ENCODE measurements around the gene PKP3. TPM values are rescaled to one million over a fixed set of nuclear protein-coding genes. Genes with fewer than 3 reads are reported as not detected.

Gene PKP3
- total RNA-seq, 2 experiments from 2014 or later: not detected

GRCh38 chr11:370070-370941, 23.7 kb upstream of the PKP3 start:
- no peak for DNase-seq
- Mint-ChIP-seq H3K9me3 (peaks cover 4% of the 10 kb centered on the region), H3K36me3 (no peaks in the 10 kb centered on the region), H3K4me3 (peak overlapping the region; percentile 51), H3K27me3 (peaks cover 35% of the 10 kb centered on the region), H3K27ac (no peak overlapping the region), H3K4me1 (peaks cover 5% of the 10 kb centered on the region)

- Mint-ChIP-seq H3K36me3 (no peaks in the 10 kb centered on the region), H3K9me3 (peaks cover 4% of the 10 kb centered on the region), H3K4me1 (peaks cover 5% of the 10 kb centered on the region), H3K4me3 (no peak overlapping the region), H3K27me3 (peaks cover 32% of the 10 kb centered on the region), H3K27ac (no peak overlapping the region)
- DNase-seq: no peak
Measured at GRCh38 chr11:371051-371450, 23.0 kb upstream of the PKP3 start.

GRCh38 chr11:371716-372590, 22.1 kb upstream of the PKP3 start:
- Mint-ChIP-seq H3K4me3 (no peak overlapping the region), H3K36me3 (no peaks in the 10 kb centered on the region), H3K9me3 (peaks cover 4% of the 10 kb centered on the region), H3K27ac (no peak overlapping the region), H3K4me1 (peaks cover 5% of the 10 kb centered on the region), H3K27me3 (peaks cover 31% of the 10 kb centered on the region)
- no peak for DNase-seq

- Mint-ChIP-seq H3K36me3 (no peaks in the 10 kb centered on the region), H3K9me3 (peaks cover 4% of the 10 kb centered on the region), H3K27ac (no peak overlapping the region), H3K27me3 (peaks cover 19% of the 10 kb centered on the region), H3K4me1 (peaks cover 5% of the 10 kb centered on the region), H3K4me3 (no peak overlapping the region)
- no peak for DNase-seq
Measured at GRCh38 chr11:372809-373715, 20.9 kb upstream of the PKP3 start.

GRCh38 chr11:373716-374551, 20.1 kb upstream of the PKP3 start:
- H3K36me3 Mint-ChIP-seq: no peaks in the 10 kb centered on the region

GRCh38 chr11:375065-376025, 18.7 kb upstream of the PKP3 start:
- DNase-seq: no peak
- Mint-ChIP-seq H3K27ac (no peak overlapping the region), H3K4me3 (no peak overlapping the region), H3K4me1 (peaks cover 3% of the 10 kb centered on the region), H3K9me3 (peaks cover 4% of the 10 kb centered on the region), H3K27me3 (peaks cover 5% of the 10 kb centered on the region), H3K36me3 (no peaks in the 10 kb centered on the region)

More at GRCh38 chr11:373716-374551, 20.1 kb upstream of the PKP3 start:
- no peak overlapping the region for H3K4me3 Mint-ChIP-seq
- H3K4me1 Mint-ChIP-seq: peaks cover 3% of the 10 kb centered on the region
- H3K9me3 Mint-ChIP-seq: peaks cover 4% of the 10 kb centered on the region
- peaks cover 12% of the 10 kb centered on the region for H3K27me3 Mint-ChIP-seq
- no peak overlapping the region for H3K27ac Mint-ChIP-seq
- DNase-seq: no peak

GRCh38 chr11:376531-377173, 17.4 kb upstream of the PKP3 start:
- peaks cover 3% of the 10 kb centered on the region for H3K4me1 Mint-ChIP-seq
- H3K4me3 Mint-ChIP-seq: no peak overlapping the region
- DNase-seq: no peak
- no peaks in the 10 kb centered on the region for H3K27me3 Mint-ChIP-seq
- peaks cover 4% of the 10 kb centered on the region for H3K9me3 Mint-ChIP-seq
- H3K36me3 Mint-ChIP-seq: no peaks in the 10 kb centered on the region
- H3K27ac Mint-ChIP-seq: no peak overlapping the region

GRCh38 chr11:377174-377865, 16.7 kb upstream of the PKP3 start:
- peaks cover 5% of the 10 kb centered on the region for H3K4me1 Mint-ChIP-seq

GRCh38 chr11:377883-378500, 16.0 kb upstream of the PKP3 start:
- no peak for DNase-seq
- Mint-ChIP-seq H3K4me3 (no peak overlapping the region), H3K27ac (no peak overlapping the region), H3K36me3 (no peaks in the 10 kb centered on the region), H3K27me3 (no peaks in the 10 kb centered on the region), H3K9me3 (peaks cover 4% of the 10 kb centered on the region), H3K4me1 (peaks cover 5% of the 10 kb centered on the region)

More at GRCh38 chr11:377174-377865, 16.7 kb upstream of the PKP3 start:
- H3K36me3 Mint-ChIP-seq: no peaks in the 10 kb centered on the region
- H3K27ac Mint-ChIP-seq: no peak overlapping the region
- H3K9me3 Mint-ChIP-seq: peaks cover 4% of the 10 kb centered on the region
- DNase-seq: no peak
- H3K27me3 Mint-ChIP-seq: no peaks in the 10 kb centered on the region
- no peak overlapping the region for H3K4me3 Mint-ChIP-seq

GRCh38 chr11:379205-380094, 14.6 kb upstream of the PKP3 start:
- H3K9me3 Mint-ChIP-seq: no peaks in the 10 kb centered on the region
- no peak overlapping the region for H3K4me3 Mint-ChIP-seq

GRCh38 chr11:380095-380480, 13.9 kb upstream of the PKP3 start:
- Mint-ChIP-seq H3K27ac (no peak overlapping the region), H3K4me1 (peaks cover 2% of the 10 kb centered on the region), H3K36me3 (no peaks in the 10 kb centered on the region), H3K9me3 (no peaks in the 10 kb centered on the region), H3K4me3 (no peak overlapping the region), H3K27me3 (no peaks in the 10 kb centered on the region)
- no peak for DNase-seq

More at GRCh38 chr11:379205-380094, 14.6 kb upstream of the PKP3 start:
- peaks cover 2% of the 10 kb centered on the region for H3K4me1 Mint-ChIP-seq
- no peak for DNase-seq
- no peaks in the 10 kb centered on the region for H3K36me3 Mint-ChIP-seq
- no peak overlapping the region for H3K27ac Mint-ChIP-seq
- no peaks in the 10 kb centered on the region for H3K27me3 Mint-ChIP-seq
